ENCODE results near the gene MAL.

MAL gene

GRCh38 chr2:95017836-95018235, 7.7 kb upstream of the MAL start:
- no peak overlapping the region for H3K27ac ChIP-seq (ENCODE audit: low read depth, low read length, poor library complexity, severe bottlenecking)
- H3K27me3 ChIP-seq (ENCODE audit: insufficient read depth, low read length) = no peaks in the 10 kb centered on the region
- no peaks in the 10 kb centered on the region for H4K20me1 ChIP-seq (ENCODE audit: insufficient read depth, low read length)
- no peak overlapping the region for H2AFZ ChIP-seq (ENCODE audit: low read length)
- H3K4me2 ChIP-seq (ENCODE audit: low read length) = no peak overlapping the region
- H3K4me3 ChIP-seq (ENCODE audit: low read depth, low read length, poor library complexity, severe bottlenecking) = no peak overlapping the region
- TF ChIP-seq CTCF (IDR thresholded peaks at IDR 0.05; ENCODE audit: low read length) (no peak), EZH2 (IDR thresholded peaks at IDR 0.05; ENCODE audit: borderline replicate concordance, low read length) (no peak)
- no peaks in the 10 kb centered on the region for H3K36me3 ChIP-seq (ENCODE audit: insufficient read depth, low read length)
- H3K79me2 ChIP-seq (ENCODE audit: insufficient read depth, low read length) = no peaks in the 10 kb centered on the region
- no peaks in the 10 kb centered on the region for H3K4me1 ChIP-seq (ENCODE audit: insufficient read depth, low read length, severe bottlenecking)
- no peaks in the 10 kb centered on the region for H3K9me2 ChIP-seq (ENCODE audit: low read depth, low read length)
- H3K9me3 ChIP-seq (ENCODE audit: low read length) = no peaks in the 10 kb centered on the region
- no peak overlapping the region for H3K9ac ChIP-seq (ENCODE audit: low read length)
- H3F3A ChIP-seq (ENCODE audit: insufficient read depth, low read length) = no peaks in the 10 kb centered on the region

GRCh38 chr2:95018301-95018700, 7.2 kb upstream of the MAL start:
- H3K36me3 ChIP-seq (ENCODE audit: insufficient read depth, low read length) = no peaks in the 10 kb centered on the region
- no peak overlapping the region for H3K4me3 ChIP-seq (ENCODE audit: low read depth, low read length, poor library complexity, severe bottlenecking)
- no peaks in the 10 kb centered on the region for H3K9me2 ChIP-seq (ENCODE audit: low read depth, low read length)
- no peaks in the 10 kb centered on the region for H3K27me3 ChIP-seq (ENCODE audit: insufficient read depth, low read length)
- H3K9ac ChIP-seq (ENCODE audit: low read length) = no peak overlapping the region
- no peaks in the 10 kb centered on the region for H3F3A ChIP-seq (ENCODE audit: insufficient read depth, low read length)
- H3K9me3 ChIP-seq (ENCODE audit: low read length) = no peaks in the 10 kb centered on the region
- no peaks in the 10 kb centered on the region for H3K79me2 ChIP-seq (ENCODE audit: insufficient read depth, low read length)
- no peaks in the 10 kb centered on the region for H4K20me1 ChIP-seq (ENCODE audit: insufficient read depth, low read length)
- no peak overlapping the region for H3K4me2 ChIP-seq (ENCODE audit: low read length)
- H2AFZ ChIP-seq (ENCODE audit: low read length) = no peak overlapping the region
- TF ChIP-seq CTCF (IDR thresholded peaks at IDR 0.05; ENCODE audit: low read length) (no peak), EZH2 (IDR thresholded peaks at IDR 0.05; ENCODE audit: borderline replicate concordance, low read length) (no peak)
- H3K4me1 ChIP-seq (ENCODE audit: insufficient read depth, low read length, severe bottlenecking) = no peaks in the 10 kb centered on the region
- no peak overlapping the region for H3K27ac ChIP-seq (ENCODE audit: low read depth, low read length, poor library complexity, severe bottlenecking)

- Histone ChIP-seq H3K9me2 (ENCODE audit: low read depth, low read length) (no peaks in the 10 kb centered on the region), H3F3A (ENCODE audit: insufficient read depth, low read length) (no peaks in the 10 kb centered on the region), H3K4me1 (ENCODE audit: insufficient read depth, low read length, severe bottlenecking) (no peaks in the 10 kb centered on the region), H3K79me2 (ENCODE audit: insufficient read depth, low read length) (no peaks in the 10 kb centered on the region), H4K20me1 (ENCODE audit: insufficient read depth, low read length) (no peaks in the 10 kb centered on the region), H3K4me3 (ENCODE audit: low read depth, low read length, poor library complexity, severe bottlenecking) (no peak overlapping the region), H3K36me3 (ENCODE audit: insufficient read depth, low read length) (no peaks in the 10 kb centered on the region), H3K27ac (ENCODE audit: low read depth, low read length, poor library complexity, severe bottlenecking) (no peak overlapping the region), H3K27me3 (ENCODE audit: insufficient read depth, low read length) (no peaks in the 10 kb centered on the region), H2AFZ (ENCODE audit: low read length) (no peak overlapping the region), H3K9ac (ENCODE audit: low read length) (no peak overlapping the region), H3K4me2 (ENCODE audit: low read length) (no peak overlapping the region), H3K9me3 (ENCODE audit: low read length) (no peaks in the 10 kb centered on the region)
- no peak for TF ChIP-seq CTCF (IDR thresholded peaks at IDR 0.05; ENCODE audit: low read length)
- no peak for TF ChIP-seq EZH2 (IDR thresholded peaks at IDR 0.05; ENCODE audit: borderline replicate concordance, low read length)
These were observed 6.5 kb upstream of the MAL start for GRCh38 chr2:95018861-95019550.

Data from OCI-LY1 (cell line).